ENCODE results near the gene ZNF804A. TPM values are rescaled to one million over a fixed set of nuclear protein-coding genes. Genes with fewer than 3 reads are reported as not detected.

The ZNF804A gene
- total RNA-seq, 1 donor from 2014 or later: 2.7 TPM

DNA sequence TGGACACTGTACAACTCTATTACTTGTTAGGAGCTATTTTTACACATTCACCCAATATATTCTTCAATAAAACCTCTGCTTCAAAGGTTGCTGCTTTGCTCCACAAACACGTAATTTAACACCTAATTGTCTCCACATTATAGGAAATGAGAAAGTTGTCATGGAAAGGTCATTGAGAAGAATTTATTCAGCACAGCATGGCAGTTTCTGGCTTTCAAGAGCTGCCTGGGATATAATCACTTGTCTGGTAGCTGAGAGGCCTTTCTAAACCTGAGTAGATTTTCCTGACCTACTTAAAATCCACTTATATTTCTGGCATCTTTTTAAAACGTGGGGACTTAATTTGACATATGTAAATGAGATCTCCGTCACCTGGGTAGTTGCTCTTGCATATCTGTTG, 216.1 kb downstream of the ZNF804A start:
- no peak overlapping the region for H3K27ac Mint-ChIP-seq
- H3K9me3 Mint-ChIP-seq: peaks cover 22% of the 10 kb centered on the region
- H3K4me3 Mint-ChIP-seq: no peak overlapping the region
- H3K27me3 Mint-ChIP-seq (ENCODE audit: low read depth): no peaks in the 10 kb centered on the region
- no peak for DNase-seq (ENCODE audit: low spot score in 2 of 2, unreplicated experiment in 2 of 2)
- H3K36me3 Mint-ChIP-seq: peaks cover 4% of the 10 kb centered on the region
- no peak for TF ChIP-seq CTCF (IDR thresholded peaks at IDR 0.05; ENCODE audit: unreplicated experiment)
- no peaks in the 10 kb centered on the region for H3K4me1 Mint-ChIP-seq

- no peak for TF ChIP-seq CTCF (IDR thresholded peaks at IDR 0.05; ENCODE audit: unreplicated experiment)
- DNase-seq (ENCODE audit: low spot score in 2 of 2, unreplicated experiment in 2 of 2): no peak
- H3K36me3 Mint-ChIP-seq: peaks cover 4% of the 10 kb centered on the region
- H3K4me1 Mint-ChIP-seq: no peaks in the 10 kb centered on the region
- H3K9me3 Mint-ChIP-seq: peaks cover 29% of the 10 kb centered on the region
- H3K27ac Mint-ChIP-seq: no peak overlapping the region
- no peaks in the 10 kb centered on the region for H3K27me3 Mint-ChIP-seq (ENCODE audit: low read depth)
- H3K4me3 Mint-ChIP-seq: no peak overlapping the region
Measured at GRCh38 chr2:184815824-184816223, 217.5 kb downstream of the ZNF804A start.

GRCh38 chr2:184824597-184824996, 226.3 kb downstream of the ZNF804A start:
- Mint-ChIP-seq H3K36me3 (no peaks in the 10 kb centered on the region), H3K27me3 (ENCODE audit: low read depth) (no peaks in the 10 kb centered on the region), H3K4me1 (no peaks in the 10 kb centered on the region), H3K9me3 (peaks cover 17% of the 10 kb centered on the region), H3K4me3 (no peak overlapping the region), H3K27ac (no peak overlapping the region)
- DNase-seq (ENCODE audit: low spot score in 2 of 2, unreplicated experiment in 2 of 2): no peak
- no peak for TF ChIP-seq CTCF (IDR thresholded peaks at IDR 0.05; ENCODE audit: unreplicated experiment)

- Mint-ChIP-seq H3K4me3 (no peak overlapping the region), H3K27me3 (ENCODE audit: low read depth) (no peaks in the 10 kb centered on the region), H3K9me3 (no peaks in the 10 kb centered on the region), H3K27ac (no peak overlapping the region), H3K36me3 (no peaks in the 10 kb centered on the region), H3K4me1 (peaks cover 15% of the 10 kb centered on the region)
- TF ChIP-seq CTCF (IDR thresholded peaks at IDR 0.05; ENCODE audit: unreplicated experiment): no peak
- no peak for DNase-seq (ENCODE audit: low spot score in 2 of 2, unreplicated experiment in 2 of 2)
Measured at GRCh38 chr2:184830531-184830930, 232.2 kb downstream of the ZNF804A start.

DNA sequence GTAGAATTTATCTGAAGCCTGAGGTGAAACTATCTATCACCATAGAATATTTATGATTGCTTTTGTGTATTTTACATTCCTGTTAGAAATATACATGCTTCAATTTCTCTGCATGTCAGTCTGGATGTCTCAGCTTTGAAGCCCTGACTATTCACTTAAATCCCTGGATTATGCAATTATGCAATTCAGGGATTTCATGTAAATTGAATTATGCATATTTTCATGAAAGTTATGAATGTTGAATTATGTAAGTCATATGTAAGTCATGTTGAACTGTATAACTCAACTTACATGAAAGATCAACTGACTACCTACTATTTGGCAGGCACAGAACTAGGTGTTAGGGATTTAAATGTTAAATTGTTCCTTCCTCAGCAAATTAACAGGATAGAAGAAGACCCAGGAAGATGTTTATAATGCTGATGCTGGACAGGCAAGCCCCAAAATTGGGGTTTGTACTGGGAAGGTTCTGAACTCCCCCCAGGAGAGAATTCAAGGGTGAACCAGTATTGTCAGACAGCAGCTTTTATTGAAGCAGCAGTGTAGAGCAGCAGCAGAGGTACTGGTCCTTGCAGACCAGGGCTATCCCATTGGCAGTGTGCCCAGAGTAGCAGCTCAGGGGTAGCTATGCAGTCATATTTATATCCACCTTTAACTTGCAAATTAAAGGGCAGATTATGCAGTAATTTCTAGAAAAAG, 236.5 kb downstream of the ZNF804A start:
- no peaks in the 10 kb centered on the region for H3K9me3 Mint-ChIP-seq
- H3K36me3 Mint-ChIP-seq: no peaks in the 10 kb centered on the region
- no peak for TF ChIP-seq CTCF (IDR thresholded peaks at IDR 0.05; ENCODE audit: unreplicated experiment)
- H3K27me3 Mint-ChIP-seq (ENCODE audit: low read depth): no peaks in the 10 kb centered on the region
- H3K27ac Mint-ChIP-seq: no peak overlapping the region
- peaks cover 22% of the 10 kb centered on the region for H3K4me1 Mint-ChIP-seq
- no peak overlapping the region for H3K4me3 Mint-ChIP-seq
- peak; percentile 24 to 40 for DNase-seq (ENCODE audit: low spot score in 2 of 2, unreplicated experiment in 2 of 2)

DNA sequence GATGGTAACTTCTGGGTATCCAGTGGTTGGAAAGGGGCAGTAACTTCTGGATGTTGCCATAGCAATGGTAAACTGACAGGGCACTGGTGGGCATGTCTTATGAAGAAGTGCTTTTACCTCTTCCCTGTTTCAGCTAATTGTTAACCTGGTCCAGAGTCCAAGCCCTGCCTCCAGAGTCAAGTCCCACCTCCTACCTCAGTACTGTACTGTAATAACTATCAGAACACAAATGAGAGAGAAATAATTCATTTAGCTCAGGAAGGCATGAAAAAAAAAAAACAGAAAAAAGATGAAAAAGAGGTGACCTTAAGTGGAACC, 237.0 kb downstream of the ZNF804A start:
- H3K36me3 Mint-ChIP-seq: no peaks in the 10 kb centered on the region
- no peak for TF ChIP-seq CTCF (IDR thresholded peaks at IDR 0.05; ENCODE audit: unreplicated experiment)
- DNase-seq (ENCODE audit: low spot score in 2 of 2, unreplicated experiment in 2 of 2): no peak
- no peaks in the 10 kb centered on the region for H3K9me3 Mint-ChIP-seq
- peaks cover 22% of the 10 kb centered on the region for H3K4me1 Mint-ChIP-seq
- H3K27me3 Mint-ChIP-seq (ENCODE audit: low read depth): no peaks in the 10 kb centered on the region
- H3K4me3 Mint-ChIP-seq: no peak overlapping the region
- H3K27ac Mint-ChIP-seq: no peak overlapping the region

All from mesothelial cell of epicardium (in vitro differentiated cells).